K562 (cell line): ENCODE results near the gene GPR26. TPM values are rescaled to one million over a fixed set of nuclear protein-coding genes. Genes with fewer than 3 reads are reported as not detected.

ENCODE experiments used
- ATAC-seq: fragments of 200-7000 bp; cut with Tn5 transposase; 3 replicates; pipeline ENCODE4 v1.9.1; 2020; ENCODE audit warnings: moderate library complexity
- BruUV-seq: library from RNA; stranded (reverse); fragments of 400-500 nt; replicated peaks from 2 replicates; lab custom pipeline; 2021; lab: Mats Ljungman, UMichigan
- CTCF ChIA-PET: fragments of 300-600 bp; formaldehyde crosslinking; extraction: SDS; loops from one replicate; lab custom pipeline; 2021; ENCODE audit warnings: low intra/inter-chr PET ratio; lab: Yijun Ruan, JAX
- POLR2A ChIA-PET: fragments of 300-600, 350-650 bp; sonication (Branson Sonifier 250); formaldehyde crosslinking; extraction: SDS; loops from one replicate; lab custom pipeline; 2021; ENCODE audit warnings: antibody characterized with exemption, inconsistent platforms; lab: Yijun Ruan, JAX
- DNase-seq, 4 experiments: peaks; one replicate each; pipeline versions ENCODE4 v3.0.0 to v3.0.0-alpha.2; 2011 to 2018; ENCODE audit warnings: low spot score in 3 of 4, mixed read lengths in 3 of 4; ENCODE audit errors: extremely low read depth in 1 of 4
- FAIRE-seq: peaks from 2 replicates; lab custom pipeline; 2011; peaks lifted over from hg19 to GRCh38; lab: Jason Lieb, UNC
- H2AFZ ChIP-seq: 2 replicates; pipeline ENCODE4 v1.6.0; 2011; ENCODE audit warnings: low read depth, low read length, control low read depth, inconsistent platforms
- H3K27ac ChIP-seq: fragments of 200-600 bp; 3 replicates; pipeline ENCODE4 v1.8.0; 2011; ENCODE audit warnings: low read depth, mild to moderate bottlenecking, control low read depth, inconsistent platforms, low read length, moderate library complexity, mixed read lengths; ENCODE audit errors: extremely low read depth
- H3K27me3 ChIP-seq, 2 experiments: fragments of 300-600 bp in 1 of 2; 2 replicates in 1 of 2; 3 replicates in 1 of 2; pipeline versions ENCODE4 v1.6.0 to v1.8.0; 2011; ENCODE audit warnings: inconsistent platforms in 2 of 2, low read length in 2 of 2, mild to moderate bottlenecking in 1 of 2, mixed read lengths in 1 of 2, moderate library complexity in 1 of 2; ENCODE audit not compliant: control insufficient read depth in 2 of 2, insufficient read depth in 2 of 2
- H3K36me3 ChIP-seq: fragments of 300-600 bp; 3 replicates; pipeline ENCODE4 v1.8.0; 2011; ENCODE audit warnings: mild to moderate bottlenecking, low read length, inconsistent platforms; ENCODE audit not compliant: control insufficient read depth, insufficient read depth
- H3K4me1 ChIP-seq, 2 experiments: fragments of 200-600 bp in 1 of 2; replicated peaks in 1 of 2; 2 replicates in 1 of 2; 3 replicates in 1 of 2; pipeline versions ENCODE4 v1.5.1 to v1.8.0; 2011; ENCODE audit warnings: inconsistent platforms in 2 of 2, low read length in 2 of 2, mild to moderate bottlenecking in 1 of 2, mixed read lengths in 1 of 2, moderate library complexity in 1 of 2; ENCODE audit not compliant: control insufficient read depth in 2 of 2, insufficient read depth in 2 of 2
- H3K4me2 ChIP-seq: 2 replicates; pipeline ENCODE4 v1.6.1; 2011; ENCODE audit warnings: low read length, control low read depth, inconsistent platforms, mixed read lengths; ENCODE audit not compliant: insufficient read depth
- H3K4me3 ChIP-seq: fragments of 200-600 bp; sonication (generic), shearing (Covaris generic); 2 replicates; pipeline ENCODE4 v1.5.1; 2016; ENCODE audit warnings: control low read depth, inconsistent platforms
- H3K79me2 ChIP-seq: fragments of 200-600 bp; 3 replicates; pipeline ENCODE4 v1.8.0; 2011; ENCODE audit warnings: low read length, inconsistent platforms; ENCODE audit not compliant: control insufficient read depth, insufficient read depth
- H3K9ac ChIP-seq, 2 experiments: 2 replicates each; pipeline versions ENCODE4 v1.6.0 to v1.6.1; 2011; ENCODE audit warnings: low read depth in 2 of 2, low read length in 2 of 2, control low read depth in 1 of 2, inconsistent platforms in 1 of 2, mild to moderate bottlenecking in 1 of 2, mixed read lengths in 1 of 2; ENCODE audit not compliant: insufficient read depth in 1 of 2
- H3K9me1 ChIP-seq: one replicate; pipeline ENCODE4 v1.6.0; 2011; ENCODE audit warnings: inconsistent platforms, mild to moderate bottlenecking, low read length, moderate library complexity; ENCODE audit not compliant: control insufficient read depth, insufficient read depth
- H3K9me3 ChIP-seq: replicated peaks from 2 replicates; pipeline ENCODE4 v1.5.1; 2011; ENCODE audit warnings: low read depth, low read length, inconsistent platforms; ENCODE audit not compliant: control insufficient read depth, insufficient read depth
- H4K20me1 ChIP-seq: replicated peaks from 2 replicates; pipeline ENCODE4 v1.6.1; 2011; ENCODE audit warnings: low read length, inconsistent platforms, mixed read lengths; ENCODE audit not compliant: control insufficient read depth, insufficient read depth
- BRD4 ChIP-seq: fragments of 200-600 bp; sonication (generic); IDR thresholded peaks from 2 replicates; pipeline ENCODE4 v1.6.1; 2017; ENCODE audit warnings: inconsistent platforms
- COPS2 ChIP-seq: fragments of 450-650 bp; conservative IDR thresholded peaks from 2 replicates; pipeline ENCODE4 v1.6.1; 2016; ENCODE audit warnings: mild to moderate bottlenecking, moderate library complexity
- E2F1 ChIP-seq: sonication (generic); formaldehyde crosslinking; IDR thresholded peaks from 2 replicates; pipeline ENCODE4 v1.8.1; 2023; ENCODE audit warnings: mild to moderate bottlenecking, missing genetic modification reagents, moderate library complexity
- E2F6 ChIP-seq, 2 experiments: IDR thresholded peaks; 2 replicates each; pipeline ENCODE4 v1.6.1; 2011; ENCODE audit warnings: borderline replicate concordance in 1 of 2, control low read depth in 1 of 2, low read depth in 1 of 2, low read length in 1 of 2, mild to moderate bottlenecking in 1 of 2, mixed read lengths in 1 of 2, moderate library complexity in 1 of 2; ENCODE audit not compliant: insufficient read depth in 1 of 2, insufficient read length in 1 of 2, poor library complexity in 1 of 2, severe bottlenecking in 1 of 2; ENCODE audit errors: extremely low read depth in 1 of 2
- ETV6 ChIP-seq, 3 experiments: fragments of 150-350 bp in 1 of 3; sonication (generic) in 1 of 3; formaldehyde crosslinking in 1 of 3; IDR thresholded peaks; 2 replicates each; pipeline versions ENCODE4 v1.6.1 to v1.8.0; 2014 to 2022; ENCODE audit warnings: borderline replicate concordance in 2 of 3, low read depth in 2 of 3, antibody characterized with exemption in 1 of 3, low read length in 1 of 3, mild to moderate bottlenecking in 1 of 3, missing genetic modification reagents in 1 of 3
- FUS ChIP-seq: fragments of 200-400 bp; formaldehyde crosslinking; optimal IDR thresholded peaks from 2 replicates; pipeline ENCODE3; 2017; ENCODE audit warnings: low read depth, low read length
- ID3 ChIP-seq, 2 experiments: fragments of 250-450 bp in 1 of 2; fragments of 450-650 bp in 1 of 2; sonication (Bioruptor Pico) in 1 of 2; IDR thresholded peaks; 2 replicates each; pipeline versions ENCODE4 v1.6.1 to v1.8.0; 2016 to 2021; ENCODE audit warnings: mild to moderate bottlenecking in 2 of 2, moderate library complexity in 2 of 2, missing compliant biosample characterization in 1 of 2, missing genetic modification characterization in 1 of 2
- NR3C1 ChIP-seq: sonication (generic); formaldehyde crosslinking; IDR thresholded peaks from 2 replicates; pipeline ENCODE4 v1.8.1; 2022; ENCODE audit warnings: missing genetic modification reagents
- NRF1 ChIP-seq, 2 experiments: fragments of 450-650 bp; IDR thresholded peaks in 1 of 2; conservative IDR thresholded peaks in 1 of 2; 2 replicates each; pipeline ENCODE4 v1.6.1; 2014; ENCODE audit warnings: mild to moderate bottlenecking in 2 of 2
- RBM25 ChIP-seq: fragments of 200-400 bp; formaldehyde crosslinking; IDR thresholded peaks from 2 replicates; pipeline ENCODE4 v1.6.1; 2018; ENCODE audit warnings: low read length, low read depth, moderate library complexity; ENCODE audit not compliant: severe bottlenecking
- SAP30 ChIP-seq: fragments of 200-600 bp; sonication (generic); IDR thresholded peaks from 2 replicates; pipeline ENCODE4 v1.6.1; 2012; ENCODE audit warnings: borderline replicate concordance, low read depth, mild to moderate bottlenecking, moderate library complexity, low read length, control low read depth, inconsistent platforms; ENCODE audit not compliant: insufficient read depth, poor library complexity, severe bottlenecking
- TRIM28 ChIP-seq: fragments of 450-650 bp; IDR thresholded peaks from 2 replicates; pipeline ENCODE4 v1.6.1; 2017
- ZNF143 ChIP-seq: sonication (generic); formaldehyde crosslinking; IDR thresholded peaks from 2 replicates; pipeline ENCODE4 v1.9.0; 2022; ENCODE audit warnings: mild to moderate bottlenecking, missing genetic modification reagents
- WGBS: fragments of 100-300 bp; shearing (Covaris generic); methylation state at CpG from one replicate; pipeline ENCODE4 v1.1.6; 2016; ENCODE audit warnings: low coverage, mixed read lengths; ENCODE audit not compliant: insufficient coverage; ENCODE audit errors: missing lambda C conversion rate; 5-methylcytosine and 5-hydroxymethylcytosine counted together
- in situ Hi-C: fragments of 300-500 bp; cut with MboI; formaldehyde crosslinking; loops from 4 replicates; pipeline ENCODE4 v1.15.0; 2018; ENCODE audit warnings: inconsistent platforms, mixed read lengths
- intact Hi-C: fragments of 100-400 bp; cut with micrococcal nuclease; formaldehyde crosslinking; loops from 2 replicates; pipeline ENCODE4 v1.14.2; 2022
- polyA plus RNA-seq, 8 experiments: library from polyadenylated mRNA; depleted of rRNA in 4 of 8; stranded (reverse) in 5 of 8; unstranded in 3 of 8; fragments of >200 nt; fragmentation: Nextera tagmentation in 2 of 8; fragmentation: Illumina TruSeq in 1 of 8; extraction: Ambion mirVana in 2 of 8; extraction: Trizol in 1 of 8; gene quantifications; 2 replicates each; pipeline versions ENCODE4 v1.2.1 to v1.2.3, GENCODE V29; 2011 to 2014; ENCODE audit warnings: inconsistent platforms in 1 of 8, missing spikeins in 1 of 8
- total RNA-seq, 7 experiments: library from RNA; depleted of rRNA in 6 of 7; stranded (reverse); fragments of >200 nt in 6 of 7; fragmentation: Illumina TruSeq in 2 of 7; extraction: Trizol in 2 of 7; gene quantifications; 2 replicates each; pipeline versions ENCODE4 v1.2.1 to v1.2.3, GENCODE V29; 2011 to 2021; ENCODE audit warnings: low replicate concordance in 1 of 7

GPR26 gene
- total and polyA plus RNA-seq, 9 of the 15 experiments (the other 6 are each of a cell fraction or from before 2014, with no cell fraction given): not detected

- TF ChIP-seq E2F1 (CRISPR knock-in tag): no peak
- no peak for TF ChIP-seq TRIM28
- TF ChIP-seq BRD4: no peak
- no peak for TF ChIP-seq ZNF143 (CRISPR knock-in tag)
- TF ChIP-seq SAP30: no peak
- TF ChIP-seq ETV6 (IDR thresholded peaks at IDR 0.05; ENCODE audit: borderline replicate concordance in 1 of 2, low read depth in 2 of 2, low read length in 1 of 2): no peak
- TF ChIP-seq ETV6 (CRISPR knock-in tag; IDR thresholded peaks at IDR 0.05; ENCODE audit: borderline replicate concordance): no peak
Measured at GRCh38 chr10:123636598-123637325, 29.4 kb upstream of the GPR26 start (continued).

GRCh38 chr10:123637326-123637880, 28.8 kb upstream of the GPR26 start:
- Histone ChIP-seq H3K4me3 (no peak overlapping the region), H3K36me3 (no peaks in the 10 kb centered on the region), H3K9ac (no peak overlapping the region), H3K27ac (no peak overlapping the region), H3K4me1 (no peaks in the 10 kb centered on the region), H4K20me1 (no peaks in the 10 kb centered on the region), H3K27me3 (no peaks in the 10 kb centered on the region), H2AFZ (no peak overlapping the region), H3K79me2 (no peaks in the 10 kb centered on the region), H3K4me2 (no peak overlapping the region), H3K9me1 (no peaks in the 10 kb centered on the region), H3K9me3 (no peaks in the 10 kb centered on the region)
- 0% methylated on average over 4 of the region's 6 CpGs for WGBS
- DNase-seq (no peak), ATAC-seq (no peak), FAIRE-seq (no peak)
- POLR2A ChIA-PET: no interaction called here
- BruUV-seq: no TSS peak
- intact Hi-C loops (no loop called here), in situ Hi-C loops (no loop called here)
- CTCF ChIA-PET: no interaction called here
- TF ChIP-seq RBM25: no peak
- TF ChIP-seq E2F6 (IDR thresholded peaks at IDR 0.05; ENCODE audit: borderline replicate concordance in 1 of 2, extremely low read depth in 1 of 2, insufficient read depth in 1 of 2, insufficient read length in 1 of 2, low read depth in 1 of 2, low read length in 1 of 2, poor library complexity in 1 of 2, severe bottlenecking in 1 of 2): no peak
- TF ChIP-seq COPS2: no peak
- no peak for TF ChIP-seq NR3C1 (CRISPR knock-in tag)
- no peak for TF ChIP-seq FUS
- no peak for TF ChIP-seq ID3 (CRISPR knock-in tag; IDR thresholded peaks at IDR 0.05)
- TF ChIP-seq ID3 (tag; IDR thresholded peaks at IDR 0.05): no peak
- no peak for TF ChIP-seq NRF1 (conservative IDR thresholded peaks at IDR 0.05 in 1 of 2, IDR thresholded peaks at IDR 0.05 in 1 of 2)
